Measurements from ENCODE around the gene ASH1L.
A peak's percentile ranks its signal among the peaks of the same experiment; 100 is the strongest.

The ASH1L gene

GRCh38 chr1:155326020-155326526 is 236.5 kb downstream of the ASH1L start:
- no peak overlapping the region for H3K27ac ChIP-seq (replicated peaks)
- no peak overlapping the region for H3K4me3 ChIP-seq (replicated peaks; ENCODE audit: insufficient read depth, low read length)
- no peaks in the 10 kb centered on the region for H3K27me3 ChIP-seq (ENCODE audit: insufficient read depth, poor library complexity, severe bottlenecking)
- TF ChIP-seq CTCF (IDR thresholded peaks at IDR 0.05; ENCODE audit: insufficient read depth, low read length) (no peak), GABPA (IDR thresholded peaks at IDR 0.05; ENCODE audit: low read depth) (no peak), POLR2AphosphoS5 (IDR thresholded peaks at IDR 0.05; ENCODE audit: low read depth) (no peak), SPI1 (IDR thresholded peaks at IDR 0.05; ENCODE audit: borderline replicate concordance, low read depth) (no peak), REST (IDR thresholded peaks at IDR 0.05; ENCODE audit: insufficient replicate concordance, low read depth) (no peak)
- DNase-seq (ENCODE audit: low read depth in 1 of 2, low spot score in 1 of 2) = no peak

- TF ChIP-seq CTCF (IDR thresholded peaks at IDR 0.05; ENCODE audit: insufficient read depth, low read length) (no peak), REST (IDR thresholded peaks at IDR 0.05; ENCODE audit: insufficient replicate concordance, low read depth) (no peak), GABPA (IDR thresholded peaks at IDR 0.05; ENCODE audit: low read depth) (no peak)
- no peak for DNase-seq (ENCODE audit: low read depth in 1 of 2, low spot score in 1 of 2)
- Histone ChIP-seq H3K4me3 (replicated peaks; ENCODE audit: insufficient read depth, low read length) (peak overlapping the region; percentile 94), H3K27me3 (ENCODE audit: insufficient read depth, poor library complexity, severe bottlenecking) (no peaks in the 10 kb centered on the region), H3K27ac (replicated peaks) (no peak overlapping the region)
These were observed 237.1 kb downstream of the ASH1L start for GRCh38 chr1:155325603-155325893.

- peak overlapping the region; percentile 87 for H3K27ac ChIP-seq (replicated peaks)
These were observed 237.6 kb downstream of the ASH1L start for GRCh38 chr1:155324717-155325602.

More at GRCh38 chr1:155324717-155325602, 237.6 kb downstream of the ASH1L start:
- TF ChIP-seq CTCF (IDR thresholded peaks at IDR 0.05; ENCODE audit: insufficient read depth, low read length) = peak; percentile 22
- no peak for TF ChIP-seq GABPA (IDR thresholded peaks at IDR 0.05; ENCODE audit: low read depth)
- peak overlapping the region; percentile 94 for H3K4me3 ChIP-seq (replicated peaks; ENCODE audit: insufficient read depth, low read length)
- H3K27me3 ChIP-seq (ENCODE audit: insufficient read depth, poor library complexity, severe bottlenecking) = no peaks in the 10 kb centered on the region
- peak in 1 of 2 experiments; percentile 39 for DNase-seq (ENCODE audit: low read depth in 1 of 2, low spot score in 1 of 2)
